Measurements from ENCODE around the gene ERCC5. TPM values are rescaled to one million over a fixed set of nuclear protein-coding genes. Genes with fewer than 3 reads are reported as not detected.

The ERCC5 gene
- total and polyA plus RNA-seq, 2 donors (not counting 3 experiments of a cell fraction or from before 2014, with no cell fraction given) = 12.5 to 40.1 TPM

GRCh38 chr13:102912599-102912998 is 66.8 kb downstream of the ERCC5 start:
- no TSS peak for BruUV-seq (replicated peaks)
- Histone ChIP-seq H3K79me2 (ENCODE audit: control insufficient read depth, insufficient read depth, low read length) (no peaks in the 10 kb centered on the region), H3K9me3 (replicated peaks; ENCODE audit: control insufficient read depth, insufficient read depth, low read length) (no peaks in the 10 kb centered on the region), H3K4me1 (ENCODE audit: control insufficient read depth, extremely low read depth, insufficient read depth, low read length) (no peaks in the 10 kb centered on the region), H4K20me1 (replicated peaks; ENCODE audit: control insufficient read depth, extremely low read depth, insufficient read depth, low read length) (no peaks in the 10 kb centered on the region), H3K4me2 (ENCODE audit: insufficient read depth, low read length) (no peak overlapping the region), H3K9me1 (replicated peaks; ENCODE audit: control insufficient read depth, extremely low read depth, insufficient read depth, low read length) (no peaks in the 10 kb centered on the region), H3K27me3 (ENCODE audit: control insufficient read depth in 2 of 2, insufficient read depth in 2 of 2, low read length in 2 of 2) (peaks cover 5 to 6% of the 10 kb centered on the region in 2 experiments), H3K36me3 (ENCODE audit: control insufficient read depth in 2 of 2, extremely low read depth in 1 of 2, insufficient read depth in 2 of 2, low read length in 2 of 2) (no peaks in the 10 kb centered on the region), H2AFZ (ENCODE audit: low read depth, low read length) (no peak overlapping the region), H3K4me3 (replicated peaks in 1 of 3; ENCODE audit: insufficient read depth in 1 of 3, low read depth in 1 of 3, low read length in 3 of 3) (no peak overlapping the region), H3K9ac (replicated peaks; ENCODE audit: extremely low read depth, insufficient read depth, low read length) (no peak overlapping the region), H3K27ac (ENCODE audit: insufficient read depth, low read depth, low read length) (no peak overlapping the region)
- FAIRE-seq (no peak), DNase-seq (ENCODE audit: low read depth, low spot score) (no peak)
- TF ChIP-seq JUN (IDR thresholded peaks at IDR 0.05; ENCODE audit: borderline replicate concordance, insufficient read depth, insufficient read length, low read depth) = no peak
- POLR2A ChIA-PET = no interaction called here
- CTCF ChIA-PET = interaction anchor here (2.1 kb wide), 1 partner anchor 42 kb away, joined by 9 read pairs; no protein-coding TSS in a partner anchor
- dilution Hi-C loops (cut with MboI; ENCODE audit: extremely low pct_ligation_motif_present, low sequenced_read_pairs) (no loop called here), intact Hi-C loops (cut with micrococcal nuclease) (loop anchor here (10.0 kb wide), 1 partner anchor 1662 kb away; no protein-coding TSS in a partner anchor)

- FAIRE-seq (no peak), DNase-seq (ENCODE audit: low read depth, low spot score) (peak; percentile 73)
- Histone ChIP-seq H3K9me1 (replicated peaks; ENCODE audit: control insufficient read depth, extremely low read depth, insufficient read depth, low read length) (no peaks in the 10 kb centered on the region), H3K79me2 (ENCODE audit: control insufficient read depth, insufficient read depth, low read length) (no peaks in the 10 kb centered on the region), H3K9me3 (replicated peaks; ENCODE audit: control insufficient read depth, insufficient read depth, low read length) (no peaks in the 10 kb centered on the region), H3K4me2 (ENCODE audit: insufficient read depth, low read length) (no peak overlapping the region), H2AFZ (ENCODE audit: low read depth, low read length) (no peak overlapping the region), H3K27ac (ENCODE audit: insufficient read depth, low read depth, low read length) (no peak overlapping the region), H3K9ac (replicated peaks; ENCODE audit: extremely low read depth, insufficient read depth, low read length) (no peak overlapping the region), H3K36me3 (ENCODE audit: control insufficient read depth in 2 of 2, extremely low read depth in 1 of 2, insufficient read depth in 2 of 2, low read length in 2 of 2) (no peaks in the 10 kb centered on the region), H3K4me1 (ENCODE audit: control insufficient read depth, extremely low read depth, insufficient read depth, low read length) (no peaks in the 10 kb centered on the region), H4K20me1 (replicated peaks; ENCODE audit: control insufficient read depth, extremely low read depth, insufficient read depth, low read length) (no peaks in the 10 kb centered on the region), H3K27me3 (ENCODE audit: control insufficient read depth in 2 of 2, insufficient read depth in 2 of 2, low read length in 2 of 2) (peaks cover 5% of the 10 kb centered on the region in 2 experiments), H3K4me3 (replicated peaks in 1 of 3; ENCODE audit: insufficient read depth in 1 of 3, low read depth in 1 of 3, low read length in 3 of 3) (no peak overlapping the region)
- no TSS peak for BruUV-seq (replicated peaks)
- dilution Hi-C loops (cut with MboI; ENCODE audit: extremely low pct_ligation_motif_present, low sequenced_read_pairs) = no loop called here
- ChIA-PET CTCF (interaction anchor here (1.7 kb wide), 1 partner anchor 43 kb away, joined by 4 read pairs; no protein-coding TSS in a partner anchor), POLR2A (no interaction called here)
- intact Hi-C loops (cut with micrococcal nuclease) = loop anchor here (10.0 kb wide), 1 partner anchor 1661 kb away; no protein-coding TSS in a partner anchor
- no peak for TF ChIP-seq JUN (IDR thresholded peaks at IDR 0.05; ENCODE audit: borderline replicate concordance, insufficient read depth, insufficient read length, low read depth)
- no peak for TF ChIP-seq GATA2 (IDR thresholded peaks at IDR 0.05; ENCODE audit: insufficient read depth, insufficient read length, low read depth, low read length)
- TF ChIP-seq MYC (IDR thresholded peaks at IDR 0.05; ENCODE audit: low read depth, low read length) = no peak
- no peak for TF ChIP-seq CTCF (IDR thresholded peaks at IDR 0.05; ENCODE audit: extremely low read depth in 1 of 2, insufficient read depth in 1 of 2, low read depth in 1 of 2, low read length in 2 of 2)
- no peak for TF ChIP-seq FOS (IDR thresholded peaks at IDR 0.05; ENCODE audit: borderline replicate concordance, insufficient read depth, low read length)
- no peak for TF ChIP-seq EZH2 (IDR thresholded peaks at IDR 0.05; ENCODE audit: borderline replicate concordance, low read depth, low read length, severe bottlenecking)
- no peak for TF ChIP-seq POLR2A (IDR thresholded peaks at IDR 0.05; ENCODE audit: low read depth, low read length)
- TF ChIP-seq POLR2AphosphoS5 (IDR thresholded peaks at IDR 0.05; ENCODE audit: insufficient read depth, low read depth, low read length) = no peak
- TF ChIP-seq, protein P1, sequence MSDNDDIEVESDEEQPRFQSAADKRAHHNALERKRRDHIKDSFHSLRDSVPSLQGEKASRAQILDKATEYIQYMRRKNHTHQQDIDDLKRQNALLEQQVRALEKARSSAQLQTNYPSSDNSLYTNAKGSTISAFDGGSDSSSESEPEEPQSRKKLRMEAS (IDR thresholded peaks at IDR 0.05; ENCODE audit: insufficient read depth, insufficient read length) = no peak
Observed at GRCh38 chr13:102913914-102914313, 68.1 kb downstream of the ERCC5 start.
